ENCODE results near the gene MAPK8IP3. TPM values are rescaled to one million over a fixed set of nuclear protein-coding genes. Genes with fewer than 3 reads are reported as not detected.

The MAPK8IP3 gene
- total RNA-seq, 1 donor from 2014 or later: 77.3 TPM

- Histone ChIP-seq H3K4me1 (no peaks in the 10 kb centered on the region), H3K27ac (no peak overlapping the region), H3K27me3 (no peaks in the 10 kb centered on the region), H3K36me3 (peaks cover 92% of the 10 kb centered on the region), H3K9me3 (no peaks in the 10 kb centered on the region), H3K4me3 (no peak overlapping the region)
- DNase-seq (no peak), ATAC-seq (no peak)
- intact Hi-C loops (cut with DNase I): no loop called here
- no peak for TF ChIP-seq CTCF (IDR thresholded peaks at IDR 0.05)
Observed at GRCh38 chr16:1669698-1670097, 36.3 kb upstream of the MAPK8IP3 start.

GRCh38 chr16:1670371-1670770 lies 35.6 kb upstream of the MAPK8IP3 start:
- H3K36me3 ChIP-seq: peaks cover 92% of the 10 kb centered on the region
- DNase-seq: no peak

GRCh38 chr16:1670866-1671265 lies 35.1 kb upstream of the MAPK8IP3 start:
- no peaks in the 10 kb centered on the region for H3K27me3 ChIP-seq
- ATAC-seq: no peak
- peaks cover 90% of the 10 kb centered on the region for H3K36me3 ChIP-seq
- no peaks in the 10 kb centered on the region for H3K4me1 ChIP-seq
- TF ChIP-seq CTCF (IDR thresholded peaks at IDR 0.05): no peak
- H3K4me3 ChIP-seq: no peak overlapping the region
- DNase-seq: no peak
- intact Hi-C loops (cut with DNase I): no loop called here
- no peaks in the 10 kb centered on the region for H3K9me3 ChIP-seq
- no peak overlapping the region for H3K27ac ChIP-seq

More at GRCh38 chr16:1670371-1670770, 35.6 kb upstream of the MAPK8IP3 start:
- Histone ChIP-seq H3K4me1 (no peaks in the 10 kb centered on the region), H3K9me3 (no peaks in the 10 kb centered on the region), H3K27me3 (no peaks in the 10 kb centered on the region), H3K27ac (no peak overlapping the region), H3K4me3 (no peak overlapping the region)
- no peak for TF ChIP-seq CTCF (IDR thresholded peaks at IDR 0.05)
- intact Hi-C loops (cut with DNase I): no loop called here
- ATAC-seq: no peak

GRCh38 chr16:1673424-1674151 lies 32.4 kb upstream of the MAPK8IP3 start:
- Histone ChIP-seq H3K36me3 (peaks cover 63% of the 10 kb centered on the region), H3K9me3 (no peaks in the 10 kb centered on the region), H3K4me1 (peaks cover 4% of the 10 kb centered on the region), H3K27ac (no peak overlapping the region), H3K27me3 (no peaks in the 10 kb centered on the region), H3K4me3 (no peak overlapping the region)
- intact Hi-C loops (cut with DNase I): no loop called here
- no peak for DNase-seq
- ATAC-seq: no peak
- no peak for TF ChIP-seq CTCF (IDR thresholded peaks at IDR 0.05)

- Histone ChIP-seq H3K27ac (no peak overlapping the region), H3K4me3 (no peak overlapping the region), H3K9me3 (no peaks in the 10 kb centered on the region), H3K36me3 (peaks cover 56% of the 10 kb centered on the region), H3K27me3 (no peaks in the 10 kb centered on the region), H3K4me1 (peaks cover 4% of the 10 kb centered on the region)
- ATAC-seq (no peak), DNase-seq (no peak)
- intact Hi-C loops (cut with DNase I): no loop called here
- no peak for TF ChIP-seq CTCF (IDR thresholded peaks at IDR 0.05)
Observed at GRCh38 chr16:1674306-1674705, 31.7 kb upstream of the MAPK8IP3 start.

Measured in upper lobe of right lung (tissue), 1 donor.